ENCODE data around the gene NAA35. TPM values are rescaled to one million over a fixed set of nuclear protein-coding genes. Genes with fewer than 3 reads are reported as not detected.
A peak's percentile ranks its signal among the peaks of the same experiment; 100 is the strongest.

The NAA35 gene
- total and polyA plus RNA-seq, 2 of the 8 experiments (the other 6 are each of a cell fraction or from before 2014, with no cell fraction given) = 12.9 to 35.2 TPM

DNA sequence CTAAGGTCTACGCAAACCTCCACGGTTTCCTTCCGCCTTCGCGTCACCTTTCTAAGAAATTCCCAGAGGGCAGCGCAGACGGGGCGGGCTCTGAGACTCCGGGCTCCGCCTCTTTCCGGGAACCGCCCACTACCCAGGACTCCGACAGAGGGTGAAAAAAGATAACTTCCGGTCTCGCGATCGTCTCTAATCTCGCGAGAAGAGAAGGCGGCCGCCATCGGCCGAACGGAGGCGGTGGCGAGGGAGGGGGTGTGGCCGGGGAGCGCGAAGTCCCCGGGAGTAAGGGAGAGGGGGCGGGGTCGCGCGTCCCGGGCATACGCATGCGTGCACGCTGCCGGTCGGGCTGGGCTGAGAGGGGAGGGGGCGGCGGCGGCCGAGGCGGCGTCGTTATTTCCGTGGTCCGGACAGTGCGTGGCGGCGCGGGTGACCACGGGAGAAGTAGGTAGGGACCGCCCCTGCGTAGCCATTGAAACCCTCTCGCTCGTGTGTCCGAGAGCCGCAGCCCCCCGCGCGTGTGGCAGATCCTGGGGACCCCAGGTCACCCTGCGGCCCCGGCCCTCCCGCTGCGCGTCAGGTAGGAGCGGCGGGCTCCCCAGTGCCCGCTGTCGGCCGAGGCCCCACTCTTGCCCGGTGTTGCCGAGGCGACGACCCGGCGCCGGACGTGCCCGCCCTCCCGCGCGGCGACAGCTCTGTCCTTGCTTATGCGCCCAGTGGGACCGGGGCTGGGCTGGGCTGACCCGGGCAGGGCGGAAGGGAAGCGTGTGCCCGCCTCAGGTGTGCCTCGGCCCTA lies at the start of gene NAA35 (continued):
- TF ChIP-seq POLR2AphosphoS5 (IDR thresholded peaks at IDR 0.05; ENCODE audit: low read depth, low read length) (peak; percentile 24; the same call in 1 of the 2 replicates), TCF12 (IDR thresholded peaks at IDR 0.05; ENCODE audit: low read depth, low read length) (no peak), ASH2L (IDR thresholded peaks at IDR 0.05; ENCODE audit: low read length) (peak; percentile 85), RBBP5 (IDR thresholded peaks at IDR 0.05; ENCODE audit: borderline replicate concordance, low read depth, low read length) (peak; percentile 95; the same call in 1 of the 2 replicates), YY1 (IDR thresholded peaks at IDR 0.05; ENCODE audit: low read depth, low read length) (peak; percentile 87)
